ENCODE measurements around the gene IGFBP2.
A peak's percentile ranks its signal among the peaks of the same experiment; 100 is the strongest.

Gene IGFBP2

GRCh38 chr2:216694826-216695217 is 61.6 kb downstream of the IGFBP2 start:
- H3K4me3 ChIP-seq (ENCODE audit: low read length) = no peak overlapping the region
- DNase-seq (ENCODE audit: low read depth, low spot score) = no peak

- DNase-seq (ENCODE audit: low read depth, low spot score) = no peak
- H3K4me3 ChIP-seq (ENCODE audit: low read length) = peak within 1 kb of the TSS; percentile 74
Observed at GRCh38 chr2:216695401-216695821, 62.2 kb downstream of the IGFBP2 start, which contains the start of gene IGFBP5. TSS of gene IGFBP5 (minus strand) at chr2:216695549. CDS start at chr2:216694775, 774 bp downstream.

- DNase-seq (ENCODE audit: low read depth, low spot score) = no peak
- no peak overlapping the region for H3K4me3 ChIP-seq (ENCODE audit: low read length)
Observed at GRCh38 chr2:216696321-216696720, 63.1 kb downstream of the IGFBP2 start.

GRCh38 chr2:216696751-216697560 is 63.7 kb downstream of the IGFBP2 start:
- DNase-seq (ENCODE audit: low read depth, low spot score) = no peak
- no peak overlapping the region for H3K4me3 ChIP-seq (ENCODE audit: low read length)

GRCh38 chr2:216698293-216698692 is 65.1 kb downstream of the IGFBP2 start:
- no peak overlapping the region for H3K4me3 ChIP-seq (ENCODE audit: low read length)
- no peak for DNase-seq (ENCODE audit: low read depth, low spot score)

GRCh38 chr2:216698895-216699294 is 65.7 kb downstream of the IGFBP2 start:
- no peak overlapping the region for H3K4me3 ChIP-seq (ENCODE audit: low read length)
- no peak for DNase-seq (ENCODE audit: low read depth, low spot score)

- no peak overlapping the region for H3K4me3 ChIP-seq (ENCODE audit: low read length)
- no peak for DNase-seq (ENCODE audit: low read depth, low spot score)
Observed at GRCh38 chr2:216700088-216700567, 66.9 kb downstream of the IGFBP2 start.

GRCh38 chr2:216700781-216701180 is 67.6 kb downstream of the IGFBP2 start:
- DNase-seq (ENCODE audit: low read depth, low spot score) = no peak
- no peak overlapping the region for H3K4me3 ChIP-seq (ENCODE audit: low read length)

- DNase-seq (ENCODE audit: low read depth, low spot score) = no peak
- no peak overlapping the region for H3K4me3 ChIP-seq (ENCODE audit: low read length)
Observed at GRCh38 chr2:216701544-216701943, 68.3 kb downstream of the IGFBP2 start.

GRCh38 chr2:216702756-216703155 is 69.5 kb downstream of the IGFBP2 start:
- DNase-seq (ENCODE audit: low read depth, low spot score) = no peak

GRCh38 chr2:216710551-216711301 is 77.5 kb downstream of the IGFBP2 start:
- H3K4me3 ChIP-seq (ENCODE audit: low read length) = no peak overlapping the region
- DNase-seq (ENCODE audit: low read depth, low spot score) = no peak

More at GRCh38 chr2:216702756-216703155, 69.5 kb downstream of the IGFBP2 start:
- no peak overlapping the region for H3K4me3 ChIP-seq (ENCODE audit: low read length)

- no peak overlapping the region for H3K4me3 ChIP-seq (ENCODE audit: low read length)
- no peak for DNase-seq (ENCODE audit: low read depth, low spot score)
Observed at GRCh38 chr2:216711348-216711747, 78.1 kb downstream of the IGFBP2 start.

- H3K4me3 ChIP-seq (ENCODE audit: low read length) = no peak overlapping the region
- DNase-seq (ENCODE audit: low read depth, low spot score) = no peak
Observed at GRCh38 chr2:216713691-216714336, 80.6 kb downstream of the IGFBP2 start.

Data from Jurkat, Clone E6-1 (cell line).